Activated T-helper 1 cell treated with anti-CD3 and anti-CD28 coated beads, Interleukin-12 subunit alpha, Interleukin-12 subunit beta, Interleukin-2, Interleukin-4 antibody, amounts not matched to agents 30 ng/mL and 10 ng/mL and 1 ng/mL, durations not matched to agents 14 hours and 24 hours and 36 hours (primary cell): ENCODE results near the gene CYB561. TPM values are rescaled to one million over a fixed set of nuclear protein-coding genes. Genes with fewer than 3 reads are reported as not detected.

Experiments
- DNase-seq: peaks from one replicate; pipeline ENCODE4 v3.0.0; 2021; ENCODE audit warnings: low spot score
- H3K27ac Mint-ChIP-seq: one replicate; pipeline ENCODE4 v1.8.0; 2021; ENCODE audit warnings: mild to moderate bottlenecking, mixed read lengths
- H3K27me3 Mint-ChIP-seq: one replicate; pipeline ENCODE4 v1.8.0; 2022; ENCODE audit warnings: mild to moderate bottlenecking, moderate library complexity, mixed read lengths; ENCODE audit not compliant: insufficient read depth
- H3K36me3 Mint-ChIP-seq: one replicate; pipeline ENCODE4 v1.8.0; 2021; ENCODE audit warnings: low read depth, mixed read lengths
- H3K4me1 Mint-ChIP-seq: one replicate; pipeline ENCODE4 v1.8.0; 2021; ENCODE audit warnings: low read depth, mixed read lengths
- H3K4me3 Mint-ChIP-seq: one replicate; pipeline ENCODE4 v1.8.0; 2021; ENCODE audit warnings: mild to moderate bottlenecking, moderate library complexity, mixed read lengths
- H3K9me3 Mint-ChIP-seq: one replicate; pipeline ENCODE4 v1.8.0; 2021; ENCODE audit warnings: mixed read lengths
- intact Hi-C: fragments of 100-400 bp; cut with micrococcal nuclease; formaldehyde crosslinking; loops from one replicate; pipeline ENCODE4 v1.15.1; 2024
- total RNA-seq: library from RNA; stranded (reverse); gene quantifications from 2 replicates; pipeline ENCODE4 v1.2.3, GENCODE V29; 2022

The CYB561 gene, protein sequence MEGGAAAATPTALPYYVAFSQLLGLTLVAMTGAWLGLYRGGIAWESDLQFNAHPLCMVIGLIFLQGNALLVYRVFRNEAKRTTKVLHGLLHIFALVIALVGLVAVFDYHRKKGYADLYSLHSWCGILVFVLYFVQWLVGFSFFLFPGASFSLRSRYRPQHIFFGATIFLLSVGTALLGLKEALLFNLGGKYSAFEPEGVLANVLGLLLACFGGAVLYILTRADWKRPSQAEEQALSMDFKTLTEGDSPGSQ
- 1.9 and 2.9 TPM in 2 replicates for total RNA-seq

DNA sequence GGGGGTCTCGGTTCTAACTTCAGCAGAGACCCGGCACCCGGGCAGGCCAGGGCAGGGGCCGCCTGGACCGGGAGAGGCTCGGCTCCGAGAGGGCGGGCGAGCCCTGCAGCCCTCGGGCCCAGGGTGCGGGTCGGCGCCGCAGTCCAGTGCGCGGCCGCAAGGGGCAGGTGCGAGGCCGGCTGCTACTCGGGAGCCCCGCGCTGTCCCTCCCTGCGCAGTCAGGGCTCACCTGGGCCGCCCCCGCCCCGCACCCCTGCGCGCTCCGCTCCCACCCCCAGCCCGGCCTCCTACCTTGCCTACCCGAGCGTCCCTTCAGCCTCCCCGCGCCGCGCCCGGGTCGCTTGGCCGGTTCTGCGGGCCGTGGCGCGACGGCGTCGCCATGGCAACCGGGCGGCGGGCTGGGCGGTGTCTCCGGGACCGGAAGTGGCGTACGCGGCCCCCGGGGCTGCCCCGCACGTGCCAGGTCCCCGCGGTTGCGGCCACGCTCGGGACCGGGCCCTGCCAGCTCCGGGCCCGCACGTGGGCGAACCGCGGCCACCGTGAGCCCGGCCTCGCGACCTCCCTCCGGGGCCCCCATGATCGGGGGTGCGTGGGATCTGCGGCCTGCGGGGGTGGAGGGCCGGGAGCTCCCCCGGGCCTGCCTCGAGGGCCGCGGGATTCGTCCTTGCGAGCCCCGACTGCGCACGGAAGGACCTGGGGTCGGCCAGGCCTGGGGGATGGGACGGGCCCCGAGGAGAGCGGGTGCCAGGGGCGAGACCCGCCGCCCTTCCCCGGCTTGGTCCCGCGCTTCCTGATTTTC is at the start of gene CYB561:
Gene CYB561 (minus strand): TSS at position 353 of the 799 bp plus-strand sequence. CDS start 8,759 bp downstream, outside the sequence.
- H3K4me3 Mint-ChIP-seq = peak within 1 kb of the TSS; percentile 76
- peaks cover 3% of the 10 kb centered on the region for H3K36me3 Mint-ChIP-seq
- peak within 1 kb of the TSS; percentile 64 for H3K27ac Mint-ChIP-seq
- peaks cover 11% of the 10 kb centered on the region for H3K27me3 Mint-ChIP-seq
- no peaks in the 10 kb centered on the region for H3K9me3 Mint-ChIP-seq
- intact Hi-C loops = loop anchor here (2.0 kb wide), 3 partner anchors 21 to 105 kb away; partner anchors contain the start of gene DCAF7
- DNase-seq = peak; percentile 64
- H3K4me1 Mint-ChIP-seq = peaks cover 19% of the 10 kb centered on the region

DNA sequence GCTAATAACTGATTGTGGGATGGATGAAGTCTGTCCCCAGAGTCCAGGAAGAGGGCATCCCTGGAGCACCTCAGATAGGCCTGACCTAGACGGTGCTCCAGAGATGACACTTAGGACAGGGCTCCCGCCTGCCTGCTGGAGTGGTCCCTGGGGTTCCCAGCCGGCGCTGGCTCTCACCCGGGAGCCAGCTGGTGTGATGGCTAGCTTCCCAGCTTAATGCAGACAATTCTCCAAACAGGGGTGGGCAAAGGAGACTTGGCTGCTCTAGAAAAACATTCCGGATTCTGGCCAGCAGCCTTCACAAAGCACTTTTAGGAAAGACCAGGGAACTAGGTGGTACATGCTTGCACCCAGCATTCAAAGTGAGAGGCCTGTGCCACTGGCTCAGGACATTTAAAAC is 49.4 kb upstream of the CYB561 start:
- H3K9me3 Mint-ChIP-seq = no peaks in the 10 kb centered on the region
- H3K36me3 Mint-ChIP-seq = no peaks in the 10 kb centered on the region
- no peaks in the 10 kb centered on the region for H3K27me3 Mint-ChIP-seq
- no peaks in the 10 kb centered on the region for H3K4me1 Mint-ChIP-seq
- no peak for DNase-seq
- intact Hi-C loops = no loop called here
- H3K4me3 Mint-ChIP-seq = no peak overlapping the region
- no peak overlapping the region for H3K27ac Mint-ChIP-seq

DNA sequence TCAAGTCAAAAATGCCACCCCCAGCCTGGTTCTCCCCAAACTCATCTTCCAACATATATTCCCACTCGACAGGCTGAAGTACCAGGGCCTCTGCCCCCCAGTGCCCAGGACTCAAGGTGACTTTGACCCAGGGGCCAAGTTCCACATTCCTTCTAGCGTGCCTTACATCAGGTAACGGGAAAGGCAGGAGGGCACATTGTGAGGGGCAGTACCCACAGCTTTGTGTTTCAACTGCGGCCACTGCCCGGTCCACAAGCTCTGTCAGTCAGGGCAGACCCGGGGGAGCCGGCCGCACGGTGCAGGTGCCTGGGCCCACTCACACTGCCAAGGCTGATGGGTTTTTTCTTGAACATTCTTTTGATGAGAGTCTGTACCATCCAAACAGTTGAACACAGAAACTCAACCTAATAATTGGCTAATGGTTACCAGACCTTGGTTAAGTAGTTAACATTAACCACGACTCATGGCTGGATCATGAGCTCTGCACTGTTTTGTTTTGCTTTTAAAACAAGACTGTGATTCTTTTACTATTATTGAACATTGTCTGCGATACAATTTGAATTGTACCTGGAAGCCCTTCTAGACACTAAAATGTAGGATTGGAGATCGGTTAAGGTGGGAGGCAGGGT is 48.3 kb upstream of the CYB561 start:
- H3K36me3 Mint-ChIP-seq = peaks cover 2% of the 10 kb centered on the region
- H3K27ac Mint-ChIP-seq = no peak overlapping the region
- DNase-seq = no peak
- no peaks in the 10 kb centered on the region for H3K9me3 Mint-ChIP-seq
- intact Hi-C loops = no loop called here
- H3K4me3 Mint-ChIP-seq = no peak overlapping the region
- peaks cover 2% of the 10 kb centered on the region for H3K27me3 Mint-ChIP-seq
- H3K4me1 Mint-ChIP-seq = no peaks in the 10 kb centered on the region

DNA sequence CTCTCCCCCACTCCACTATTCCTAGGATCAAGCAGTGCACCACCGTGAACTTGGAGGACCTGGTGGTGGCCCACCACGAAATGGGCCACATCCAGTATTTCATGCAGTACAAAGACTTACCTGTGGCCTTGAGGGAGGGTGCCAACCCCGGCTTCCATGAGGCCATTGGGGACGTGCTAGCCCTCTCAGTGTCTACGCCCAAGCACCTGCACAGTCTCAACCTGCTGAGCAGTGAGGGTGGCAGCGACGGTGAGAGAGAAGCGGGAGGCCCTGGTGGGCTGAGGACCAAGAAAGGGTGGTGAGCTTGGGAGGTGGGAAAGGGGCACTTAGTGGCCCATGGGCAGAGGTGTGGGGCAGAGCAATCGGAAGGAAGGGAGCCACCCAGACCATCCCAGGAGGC is 47.3 kb upstream of the CYB561 start:
- no peak overlapping the region for H3K4me3 Mint-ChIP-seq
- H3K36me3 Mint-ChIP-seq = peaks cover 2% of the 10 kb centered on the region
- peaks cover 2% of the 10 kb centered on the region for H3K27me3 Mint-ChIP-seq
- no peak for DNase-seq
- intact Hi-C loops = no loop called here
- H3K9me3 Mint-ChIP-seq = no peaks in the 10 kb centered on the region
- no peaks in the 10 kb centered on the region for H3K4me1 Mint-ChIP-seq
- H3K27ac Mint-ChIP-seq = no peak overlapping the region

DNA sequence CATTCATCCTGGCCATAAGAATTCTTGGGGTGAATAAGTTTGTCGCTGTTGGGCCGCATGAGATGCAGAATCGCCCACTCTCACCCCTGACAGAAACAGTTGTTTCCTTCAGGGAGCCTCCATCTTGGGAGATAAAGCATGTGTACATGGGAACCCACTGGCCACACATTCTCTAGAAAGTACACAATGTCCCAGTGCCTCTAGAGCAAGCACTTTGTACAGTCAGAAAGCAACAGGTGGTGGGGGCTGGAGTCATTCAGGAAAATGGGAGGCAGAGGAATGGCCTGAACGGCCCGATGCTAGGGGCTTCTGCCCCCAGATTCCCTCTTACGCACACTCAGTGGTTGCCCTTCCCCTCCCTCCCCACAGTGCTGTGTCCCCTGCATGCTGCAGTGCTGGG is 46.8 kb upstream of the CYB561 start:
- H3K36me3 Mint-ChIP-seq = peaks cover 2% of the 10 kb centered on the region
- intact Hi-C loops = no loop called here
- DNase-seq = no peak
- peaks cover 2% of the 10 kb centered on the region for H3K27me3 Mint-ChIP-seq
- H3K4me1 Mint-ChIP-seq = no peaks in the 10 kb centered on the region
- H3K4me3 Mint-ChIP-seq = no peak overlapping the region
- no peak overlapping the region for H3K27ac Mint-ChIP-seq
- no peaks in the 10 kb centered on the region for H3K9me3 Mint-ChIP-seq

DNA sequence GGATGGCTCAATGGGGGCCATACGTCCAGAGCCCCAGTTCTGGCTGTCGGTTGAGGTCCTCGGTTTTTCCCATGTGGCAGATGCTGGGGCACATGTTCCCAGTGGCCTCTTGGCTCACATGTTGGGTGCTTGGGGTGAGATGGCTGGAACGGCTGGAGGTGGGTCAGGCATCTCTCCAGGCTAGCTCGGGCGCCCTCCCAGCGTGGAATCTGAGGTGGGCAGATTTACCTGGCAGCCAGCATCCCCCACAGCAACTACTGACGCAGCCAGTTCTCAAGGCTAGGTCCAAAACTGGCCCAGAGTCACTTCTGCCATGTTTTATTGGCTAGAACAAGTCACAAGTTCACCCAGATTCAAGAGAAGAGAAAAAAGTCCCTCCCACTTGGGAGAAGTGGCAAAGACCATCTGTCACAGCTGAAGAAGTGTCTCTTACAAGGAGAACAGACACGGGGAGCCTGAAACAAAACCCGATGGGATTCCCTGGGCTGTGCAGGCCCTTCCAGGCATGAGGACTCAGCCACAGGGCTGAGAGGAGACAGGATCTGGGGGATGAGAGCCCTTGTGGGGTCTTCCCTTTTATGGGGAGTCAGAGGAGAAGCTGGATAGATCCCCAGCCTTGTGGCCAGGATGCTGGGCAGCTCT is 46.0 kb upstream of the CYB561 start:
- Mint-ChIP-seq H3K4me1 (no peaks in the 10 kb centered on the region), H3K27ac (no peak overlapping the region)

DNA sequence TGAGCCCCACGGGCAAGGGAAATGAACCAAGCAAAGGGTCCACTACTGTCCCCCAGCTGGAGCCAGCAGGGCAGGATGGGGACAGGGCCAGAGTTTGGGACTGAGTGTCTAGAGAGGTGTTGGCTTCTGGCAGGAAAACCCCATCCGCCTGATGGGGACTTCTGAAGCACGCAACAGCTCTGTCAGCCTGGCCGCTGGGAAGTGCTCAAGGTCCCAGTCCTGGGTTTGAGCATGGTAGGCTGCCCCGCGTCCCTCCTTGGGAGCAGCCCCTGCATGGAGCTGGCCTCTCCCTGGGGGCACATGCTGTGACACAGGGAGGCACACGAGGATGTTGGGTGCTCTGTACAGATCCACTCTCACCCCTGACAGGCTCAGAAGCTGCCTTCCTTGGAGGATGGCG is 45.3 kb upstream of the CYB561 start:
- H3K27me3 Mint-ChIP-seq = peaks cover 2% of the 10 kb centered on the region
- no peaks in the 10 kb centered on the region for H3K4me1 Mint-ChIP-seq
- no peaks in the 10 kb centered on the region for H3K9me3 Mint-ChIP-seq
- peaks cover 2% of the 10 kb centered on the region for H3K36me3 Mint-ChIP-seq
- no peak overlapping the region for H3K4me3 Mint-ChIP-seq
- DNase-seq = no peak
- H3K27ac Mint-ChIP-seq = no peak overlapping the region
- intact Hi-C loops = no loop called here

More for the DNA sequence above, 46.0 kb upstream of the CYB561 start:
- intact Hi-C loops = no loop called here
- Mint-ChIP-seq H3K9me3 (no peaks in the 10 kb centered on the region), H3K36me3 (peaks cover 2% of the 10 kb centered on the region), H3K27me3 (peaks cover 2% of the 10 kb centered on the region), H3K4me3 (no peak overlapping the region)
- DNase-seq = no peak

DNA sequence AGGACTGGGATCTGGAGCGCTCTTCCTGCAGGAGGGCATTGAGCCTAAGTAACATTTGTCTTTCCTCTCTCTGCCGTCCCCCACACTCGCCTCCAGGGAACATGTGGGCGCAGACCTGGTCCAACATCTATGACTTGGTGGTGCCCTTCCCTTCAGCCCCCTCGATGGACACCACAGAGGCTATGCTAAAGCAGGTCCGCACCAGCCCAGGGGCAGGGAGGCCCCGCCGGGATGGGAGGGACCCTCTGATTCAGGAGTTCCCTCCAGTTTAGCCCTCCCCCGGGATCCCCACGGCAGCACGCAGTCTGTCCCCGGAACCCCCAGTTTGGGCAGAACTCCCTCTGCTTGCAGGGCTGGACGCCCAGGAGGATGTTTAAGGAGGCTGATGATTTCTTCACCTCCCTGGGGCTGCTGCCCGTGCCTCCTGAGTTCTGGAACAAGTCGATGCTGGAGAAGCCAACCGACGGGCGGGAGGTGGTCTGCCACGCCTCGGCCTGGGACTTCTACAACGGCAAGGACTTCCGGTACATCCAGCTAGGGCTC is 44.8 kb upstream of the CYB561 start:
- Mint-ChIP-seq H3K27ac (no peak overlapping the region), H3K36me3 (peaks cover 2% of the 10 kb centered on the region), H3K27me3 (peaks cover 2% of the 10 kb centered on the region), H3K9me3 (no peaks in the 10 kb centered on the region), H3K4me1 (no peaks in the 10 kb centered on the region), H3K4me3 (no peak overlapping the region)
- DNase-seq = no peak
- intact Hi-C loops = no loop called here

DNA sequence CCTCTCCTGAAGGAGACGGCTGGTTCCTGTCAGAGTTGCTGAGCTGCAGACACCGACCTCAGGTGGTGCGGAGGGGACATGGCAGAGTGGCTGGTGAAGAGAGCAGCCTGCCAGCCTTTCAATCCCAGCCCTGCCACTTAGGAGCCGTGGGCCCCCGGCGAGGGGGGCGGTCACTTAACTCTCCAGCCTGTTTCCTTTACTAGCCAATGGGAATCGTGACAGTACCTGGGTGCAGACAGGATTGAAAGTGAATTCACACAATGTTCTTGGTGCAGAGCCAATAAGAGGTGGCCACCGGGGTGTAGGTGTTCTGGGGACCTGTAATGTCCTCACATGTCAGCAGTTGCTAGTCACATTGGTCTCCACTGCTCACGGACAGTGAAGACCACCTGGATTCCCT is 44.2 kb upstream of the CYB561 start:
- no peak overlapping the region for H3K27ac Mint-ChIP-seq
- H3K9me3 Mint-ChIP-seq = no peaks in the 10 kb centered on the region
- H3K27me3 Mint-ChIP-seq = peaks cover 2% of the 10 kb centered on the region
- H3K4me1 Mint-ChIP-seq = no peaks in the 10 kb centered on the region
- no peak overlapping the region for H3K4me3 Mint-ChIP-seq
- DNase-seq = no peak
- peaks cover 2% of the 10 kb centered on the region for H3K36me3 Mint-ChIP-seq
- intact Hi-C loops = no loop called here

DNA sequence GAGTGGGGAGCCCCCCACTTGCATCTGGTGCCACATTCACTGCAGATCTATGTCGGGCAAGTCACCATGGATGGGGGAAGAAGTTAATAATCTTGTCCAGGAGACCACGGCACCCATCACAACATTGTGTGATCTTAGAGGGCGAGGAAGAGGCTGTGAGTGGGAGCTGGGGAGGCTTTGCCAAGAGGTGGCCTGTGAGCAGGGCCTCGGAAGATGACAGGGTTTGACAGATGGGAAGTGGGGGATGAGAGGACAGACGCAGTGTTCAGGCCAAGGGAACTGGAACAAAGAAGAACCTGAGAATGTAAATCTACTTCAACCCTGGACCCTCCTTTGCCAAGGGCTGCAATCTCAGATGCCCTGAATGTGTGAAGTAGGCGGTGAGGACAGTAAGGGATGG is 43.2 kb upstream of the CYB561 start:
- Mint-ChIP-seq H3K27ac (no peak overlapping the region), H3K4me3 (no peak overlapping the region), H3K4me1 (no peaks in the 10 kb centered on the region), H3K36me3 (peaks cover 2% of the 10 kb centered on the region), H3K27me3 (peaks cover 2% of the 10 kb centered on the region), H3K9me3 (no peaks in the 10 kb centered on the region)
- no peak for DNase-seq
- intact Hi-C loops = no loop called here

DNA sequence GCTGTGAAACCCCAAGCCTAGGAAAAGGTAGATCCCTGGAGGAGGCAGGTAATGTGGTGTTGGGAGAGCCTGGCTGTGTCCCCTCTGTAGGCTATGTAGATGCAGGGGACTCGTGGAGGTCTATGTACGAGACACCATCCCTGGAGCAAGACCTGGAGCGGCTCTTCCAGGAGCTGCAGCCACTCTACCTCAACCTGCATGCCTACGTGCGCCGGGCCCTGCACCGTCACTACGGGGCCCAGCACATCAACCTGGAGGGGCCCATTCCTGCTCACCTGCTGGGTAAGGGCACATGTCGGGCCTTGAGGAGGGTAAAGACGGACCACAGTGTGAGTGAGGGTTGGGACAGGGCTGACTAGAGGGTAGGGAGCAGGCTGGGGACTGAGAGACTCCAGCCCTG is 42.7 kb upstream of the CYB561 start:
- H3K27me3 Mint-ChIP-seq = peaks cover 2% of the 10 kb centered on the region
- H3K9me3 Mint-ChIP-seq = no peaks in the 10 kb centered on the region
- intact Hi-C loops = no loop called here
- DNase-seq = no peak
- no peak overlapping the region for H3K4me3 Mint-ChIP-seq
- H3K27ac Mint-ChIP-seq = no peak overlapping the region
- H3K36me3 Mint-ChIP-seq = peaks cover 2% of the 10 kb centered on the region
- H3K4me1 Mint-ChIP-seq = no peaks in the 10 kb centered on the region

DNA sequence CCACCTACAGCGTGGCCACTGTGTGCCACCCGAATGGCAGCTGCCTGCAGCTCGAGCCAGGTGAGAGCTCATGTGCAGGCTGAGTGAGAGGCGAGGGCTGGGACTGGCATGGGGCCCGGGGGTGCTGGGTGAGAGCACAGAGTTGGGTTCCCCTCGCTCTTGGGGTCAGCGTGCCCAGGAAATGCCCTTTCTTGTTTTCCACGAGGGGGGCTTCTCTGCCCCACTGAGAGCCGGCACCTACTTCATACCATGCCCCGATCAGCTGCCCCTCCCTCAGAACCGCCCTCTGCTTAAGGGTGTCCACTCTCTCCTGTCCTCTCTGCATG is 40.9 kb upstream of the CYB561 start:
- Mint-ChIP-seq H3K4me1 (no peaks in the 10 kb centered on the region), H3K27me3 (peaks cover 2% of the 10 kb centered on the region), H3K4me3 (no peak overlapping the region), H3K27ac (no peak overlapping the region), H3K36me3 (peaks cover 2% of the 10 kb centered on the region), H3K9me3 (no peaks in the 10 kb centered on the region)
- no peak for DNase-seq
- intact Hi-C loops = no loop called here
